ENCODE measurements around the gene CHN2. TPM values are rescaled to one million over a fixed set of nuclear protein-coding genes. Genes with fewer than 3 reads are reported as not detected.

CHN2 gene
- total RNA-seq, 1 donor = 0.81 TPM

- no peak overlapping the region for H3K4me3 ChIP-seq (ENCODE audit: low read depth, low read length)
- no peak for TF ChIP-seq CTCF (IDR thresholded peaks at IDR 0.05; ENCODE audit: insufficient read depth, low read length)
- DNase-seq (ENCODE audit: low read depth) = no peak
Measured at GRCh38 chr7:29328045-29328444, 133.5 kb downstream of the CHN2 start.

GRCh38 chr7:29328811-29329210 is 134.2 kb downstream of the CHN2 start:
- TF ChIP-seq CTCF (IDR thresholded peaks at IDR 0.05; ENCODE audit: insufficient read depth, low read length) = no peak
- DNase-seq (ENCODE audit: low read depth) = peak; percentile 25

DNA sequence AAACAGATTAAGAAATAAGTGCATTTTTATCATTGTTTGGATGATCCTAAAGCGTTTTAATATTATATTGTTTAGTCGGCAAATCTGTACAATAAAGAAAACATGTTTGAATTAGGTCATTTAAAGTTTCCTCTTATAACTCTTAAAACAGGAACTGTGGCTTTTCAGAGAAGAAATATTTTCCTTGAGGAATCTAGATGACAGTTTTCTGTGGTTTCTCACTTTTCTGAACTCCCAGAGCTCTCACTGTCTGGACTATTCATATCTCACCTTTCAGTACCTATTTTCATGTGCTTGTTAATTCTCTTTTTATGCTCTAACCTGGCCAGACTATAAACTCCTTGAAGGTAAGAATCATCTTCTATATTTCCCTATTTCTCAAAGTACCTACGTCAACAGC is 135.1 kb downstream of the CHN2 start:
- TF ChIP-seq CTCF (IDR thresholded peaks at IDR 0.05; ENCODE audit: insufficient read depth, low read length) = no peak
- no peak for DNase-seq (ENCODE audit: low read depth)
- no peak overlapping the region for H3K4me3 ChIP-seq (ENCODE audit: low read depth, low read length)

More at GRCh38 chr7:29328811-29329210, 134.2 kb downstream of the CHN2 start:
- no peak overlapping the region for H3K4me3 ChIP-seq (ENCODE audit: low read depth, low read length)

GRCh38 chr7:29330136-29330535 is 135.6 kb downstream of the CHN2 start:
- no peak for TF ChIP-seq CTCF (IDR thresholded peaks at IDR 0.05; ENCODE audit: insufficient read depth, low read length)
- no peak overlapping the region for H3K4me3 ChIP-seq (ENCODE audit: low read depth, low read length)
- no peak for DNase-seq (ENCODE audit: low read depth)

GRCh38 chr7:29331163-29331562 is 136.6 kb downstream of the CHN2 start:
- TF ChIP-seq CTCF (IDR thresholded peaks at IDR 0.05; ENCODE audit: insufficient read depth, low read length) = no peak
- no peak overlapping the region for H3K4me3 ChIP-seq (ENCODE audit: low read depth, low read length)
- DNase-seq (ENCODE audit: low read depth) = no peak

DNA sequence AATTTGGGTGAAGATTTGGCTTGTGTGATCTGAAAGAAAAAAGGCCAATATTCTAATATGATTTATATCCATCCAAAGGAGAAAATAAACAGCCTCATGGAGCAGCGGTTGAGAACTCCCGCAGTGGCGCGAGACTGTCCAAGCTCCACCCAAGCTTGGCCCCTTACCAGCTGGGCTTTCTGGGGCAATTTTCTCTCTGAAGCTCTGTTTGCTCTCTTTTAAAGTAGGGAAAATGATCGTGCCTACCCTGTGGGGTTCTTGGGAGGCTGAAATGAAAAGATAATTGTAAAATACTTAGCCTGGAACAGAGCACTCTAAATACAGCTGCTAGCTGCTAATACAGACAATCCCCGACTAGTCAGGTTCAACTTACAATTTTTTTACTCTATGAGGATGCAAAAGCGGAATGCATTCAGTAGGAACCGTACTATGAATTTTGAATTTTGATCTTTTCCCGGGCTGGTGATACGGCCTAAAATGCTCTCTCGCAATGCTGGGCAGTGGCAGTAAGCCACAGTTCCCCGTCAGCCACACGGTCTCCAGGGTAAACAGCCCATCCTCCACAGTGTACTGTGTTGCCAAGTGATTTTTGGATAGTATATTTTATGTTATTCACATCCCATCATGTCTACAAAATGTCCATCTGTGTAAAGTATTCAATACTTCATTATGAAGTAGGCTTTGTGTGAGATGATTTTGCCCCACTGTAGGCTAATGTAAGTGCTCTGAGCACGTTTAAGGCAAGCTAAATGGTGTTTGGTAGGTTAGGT is 137.7 kb downstream of the CHN2 start:
- H3K4me3 ChIP-seq (ENCODE audit: low read depth, low read length) = no peak overlapping the region
- DNase-seq (ENCODE audit: low read depth) = no peak
- no peak for TF ChIP-seq CTCF (IDR thresholded peaks at IDR 0.05; ENCODE audit: insufficient read depth, low read length)
